H1 (cell line): ENCODE data around the gene NRXN3. TPM values are rescaled to one million over a fixed set of nuclear protein-coding genes. Genes with fewer than 3 reads are reported as not detected.

Source experiments
- RXRA ChIP-seq: IDR thresholded peaks from 2 replicates; pipeline ENCODE4 v1.6.1; 2011; ENCODE audit warnings: low read depth, mild to moderate bottlenecking, low read length, moderate library complexity; ENCODE audit not compliant: insufficient read depth
- polyA plus RNA-seq, 7 experiments: library from polyadenylated mRNA; depleted of rRNA in 3 of 7; stranded (reverse) in 5 of 7; unstranded in 2 of 7; fragments of >200 nt in 5 of 7; fragments of 200-250 nt in 2 of 7; gene quantifications; 1 replicate in 5 of 7; 2 replicates in 1 of 7; 4 replicates in 1 of 7; pipeline versions ENCODE4 v1.2.1 to v1.2.3, GENCODE V29; 2011 to 2013; ENCODE audit warnings: missing spikeins in 2 of 7, mixed read lengths in 2 of 7
- total RNA-seq: library from RNA; stranded (reverse); fragmentation: NEBNext Ultra II Directional; extraction: Animal tissue kit (Norgen Biotek cat#: 25700); gene quantifications from 2 replicates; pipeline ENCODE4 v1.2.1, GENCODE V29; 2021

Gene NRXN3
- total and polyA plus RNA-seq, 2 of the 8 experiments (the other 6 are each of a cell fraction or from before 2014, with no cell fraction given): 2.6 to 4.1 TPM

- TF ChIP-seq RXRA: no peak
Measured at GRCh38 chr14:78666336-78667056, 496.3 kb downstream of the NRXN3 start (continued).
